ENCODE data around the gene CDS2.

Gene CDS2

GRCh38 chr20:5212907-5213487, 86.2 kb downstream of the CDS2 start:
- no peak for DNase-seq (ENCODE audit: low read depth in 2 of 2)

DNA sequence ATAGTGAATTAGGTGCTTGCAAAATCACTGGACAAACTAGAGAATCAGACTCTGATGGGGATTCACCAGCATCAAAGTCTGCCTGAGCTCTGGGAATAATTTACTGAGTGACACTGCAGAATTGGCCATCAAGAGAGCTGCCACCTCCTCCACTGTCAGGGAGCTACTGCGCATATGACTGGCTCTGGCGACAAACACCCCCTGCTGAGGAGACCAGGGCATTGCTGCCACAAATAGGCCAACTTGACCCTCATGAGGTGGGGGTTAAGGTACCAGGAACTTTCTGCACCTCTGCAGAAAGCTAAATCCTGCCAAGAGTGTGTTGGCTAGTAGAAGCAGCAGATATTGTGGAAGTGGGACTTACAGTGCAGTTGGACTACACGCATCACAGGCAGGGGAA, 88.0 kb downstream of the CDS2 start:
- DNase-seq (ENCODE audit: low read depth in 2 of 2): no peak

DNA sequence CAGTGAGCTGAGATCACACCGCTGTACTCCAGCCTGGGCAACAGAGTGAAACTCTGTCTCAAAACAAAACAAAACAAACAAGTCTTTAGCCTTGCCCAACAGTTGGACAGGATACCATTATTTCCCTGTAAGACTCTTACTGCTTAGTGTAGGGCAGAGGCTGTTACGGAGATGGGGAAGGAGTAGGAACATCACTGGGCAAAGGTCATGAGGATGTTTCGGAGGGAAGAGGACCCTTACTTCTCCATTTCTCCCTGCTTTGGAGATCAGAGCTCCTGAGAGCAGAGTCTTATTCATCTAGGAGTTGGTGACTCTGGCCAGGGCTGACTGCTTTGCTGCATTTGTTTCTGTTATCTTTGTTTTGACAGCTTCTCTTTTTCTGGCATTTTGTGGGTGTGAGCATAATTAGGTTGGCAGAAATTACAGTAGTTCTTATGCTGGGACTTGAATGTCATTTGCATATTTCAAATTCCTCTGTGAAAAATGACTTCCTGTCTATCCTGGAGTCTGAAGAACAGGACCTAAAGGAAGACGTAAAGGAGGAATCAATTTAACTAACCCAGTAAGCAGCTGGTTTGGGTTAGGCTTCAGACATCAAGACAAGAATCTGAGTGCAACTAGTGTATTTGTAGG, 89.0 kb downstream of the CDS2 start:
- no peak for DNase-seq (ENCODE audit: low read depth in 2 of 2)

DNA sequence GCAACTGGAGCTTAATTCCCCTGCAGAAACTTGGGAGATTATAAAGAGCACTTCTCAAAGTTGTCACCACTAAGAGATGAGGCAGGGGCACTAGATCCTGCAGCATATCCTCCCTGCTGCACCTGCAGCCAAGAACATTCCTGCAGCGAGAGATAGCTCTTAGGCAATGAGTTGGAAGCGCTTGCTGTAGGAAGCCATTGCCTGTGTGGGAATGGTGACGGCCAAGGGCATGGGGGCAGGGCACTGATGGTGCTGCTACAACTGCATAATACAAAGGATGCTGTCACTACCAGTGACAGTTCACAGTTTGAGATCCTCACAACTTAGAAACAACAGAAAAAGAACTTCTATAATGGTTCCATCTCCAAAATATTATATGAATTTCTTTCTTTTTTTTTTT, 89.9 kb downstream of the CDS2 start:
- no peak for DNase-seq (ENCODE audit: low read depth in 2 of 2)

DNA sequence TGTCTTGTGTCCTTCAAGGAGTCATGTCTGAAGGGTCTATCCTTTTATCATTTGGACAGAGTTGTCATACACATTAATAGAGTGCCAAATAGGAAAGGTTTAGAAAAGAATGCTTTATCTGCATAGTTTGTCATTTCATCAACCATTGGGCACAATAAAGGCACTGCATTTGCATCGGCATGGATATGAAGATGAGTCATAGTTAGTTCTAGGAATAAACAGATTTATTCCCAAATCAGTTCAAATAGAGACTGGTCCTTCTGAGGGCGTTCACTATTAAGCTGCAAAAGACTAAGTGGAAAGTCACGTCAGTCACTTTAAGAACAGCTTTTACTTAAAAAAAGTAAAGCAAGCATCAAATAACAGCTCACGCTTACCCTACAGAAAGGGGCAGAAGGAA, 90.8 kb downstream of the CDS2 start:
- DNase-seq (ENCODE audit: low read depth in 2 of 2): no peak

GRCh38 chr20:5220321-5221060, 93.7 kb downstream of the CDS2 start:
- DNase-seq (ENCODE audit: low read depth in 2 of 2): no peak

DNA sequence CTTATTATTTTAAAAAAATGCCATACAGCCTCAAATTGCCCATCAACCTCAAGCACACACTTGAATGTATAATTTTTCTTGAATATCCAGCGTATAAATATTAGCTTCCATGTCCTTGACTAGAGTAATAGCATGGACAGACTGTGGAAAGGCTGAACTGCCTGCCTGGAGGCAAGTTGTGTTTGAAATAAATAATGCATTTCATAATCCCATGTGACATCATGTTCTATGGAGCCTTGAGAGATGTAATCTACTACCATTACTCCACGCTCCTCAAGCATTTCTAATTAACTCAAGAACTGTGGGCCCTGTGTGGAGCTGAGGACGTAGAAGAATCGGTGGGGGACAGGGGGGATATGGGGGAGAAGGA, 94.2 kb downstream of the CDS2 start:
- DNase-seq (ENCODE audit: low read depth in 2 of 2): no peak

DNA sequence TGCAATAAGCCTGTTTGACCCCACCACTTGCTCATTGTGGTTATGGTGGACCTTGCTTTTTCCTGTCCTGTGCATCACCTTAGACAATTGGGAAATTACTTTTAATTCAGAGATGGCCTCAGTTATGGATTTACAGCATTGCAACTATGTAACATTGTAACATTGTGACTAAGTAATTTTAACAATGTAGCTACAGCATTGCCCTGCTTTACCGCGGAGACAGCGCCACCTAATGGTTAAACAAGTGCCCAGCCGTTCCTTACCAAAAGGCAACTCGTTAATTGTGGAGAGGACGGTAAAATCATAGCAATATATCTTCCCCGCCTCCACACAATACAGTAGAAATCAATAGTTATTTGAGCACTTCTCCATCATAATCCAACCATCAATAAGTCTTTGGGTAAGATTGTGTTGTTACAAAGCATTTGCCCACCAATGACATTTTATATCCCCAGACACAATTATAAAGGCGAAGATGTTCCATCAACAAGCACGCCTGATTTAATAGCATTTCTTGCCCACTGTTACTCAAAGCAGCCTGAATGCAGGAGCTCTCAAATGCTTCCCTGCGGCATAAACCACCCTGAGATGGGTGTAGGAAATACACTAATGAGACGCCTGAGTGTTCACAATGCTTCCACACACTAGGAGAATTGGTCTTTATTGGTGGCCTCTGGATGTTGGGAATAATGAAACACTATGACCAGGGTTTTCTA, 96.3 kb downstream of the CDS2 start:
- DNase-seq (ENCODE audit: low read depth in 2 of 2): peak; percentile 16

- no peak for DNase-seq (ENCODE audit: low read depth in 2 of 2)
Measured at GRCh38 chr20:5230544-5230943, 103.7 kb downstream of the CDS2 start.

- no peak for DNase-seq (ENCODE audit: low read depth in 2 of 2)
Measured at GRCh38 chr20:5234158-5234557, 107.3 kb downstream of the CDS2 start.

DNA sequence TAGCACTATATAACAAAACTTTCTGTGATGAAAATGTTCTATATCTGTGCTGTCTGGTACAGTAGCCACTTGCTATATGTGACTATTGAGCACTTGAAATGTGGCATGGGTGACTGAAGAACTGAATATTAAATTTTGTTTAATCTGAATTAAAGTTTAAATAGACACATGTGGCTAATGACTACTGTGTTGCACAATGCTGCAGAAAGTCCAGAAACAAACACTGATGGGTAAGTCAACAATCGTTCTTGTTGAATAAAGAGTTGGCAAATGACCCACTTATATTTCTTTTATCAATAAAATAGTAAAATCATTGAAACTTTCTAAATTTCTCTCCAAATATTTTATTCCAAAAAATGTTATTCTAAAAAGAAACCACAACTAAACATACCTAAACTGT, 108.2 kb downstream of the CDS2 start:
- no peak for DNase-seq (ENCODE audit: low read depth in 2 of 2)

Data from stimulated activated CD8-positive, alpha-beta memory T cell treated with anti-CD3 and anti-CD28 coated beads, Interleukin-2, amount 100 ng/mL, for 1 hour (primary cell).